GM18951 (cell line): ENCODE results near the gene CDH4.

ENCODE experiments used
- POLR2A ChIP-seq: IDR thresholded peaks from 4 replicates; pipeline ENCODE4 v1.6.1; 2011; ENCODE audit warnings: mild to moderate bottlenecking; ENCODE audit not compliant: insufficient read length, insufficient read depth; ENCODE audit errors: extremely low read depth
- in situ Hi-C: fragments of 300-500 bp; cut with MboI; formaldehyde crosslinking; loops from one replicate; pipeline ENCODE4 v1.12.0; 2022; ENCODE audit warnings: low sequenced_read_pairs, mixed read lengths, inconsistent platforms; ENCODE audit not compliant: unreplicated experiment

Gene CDH4

DNA sequence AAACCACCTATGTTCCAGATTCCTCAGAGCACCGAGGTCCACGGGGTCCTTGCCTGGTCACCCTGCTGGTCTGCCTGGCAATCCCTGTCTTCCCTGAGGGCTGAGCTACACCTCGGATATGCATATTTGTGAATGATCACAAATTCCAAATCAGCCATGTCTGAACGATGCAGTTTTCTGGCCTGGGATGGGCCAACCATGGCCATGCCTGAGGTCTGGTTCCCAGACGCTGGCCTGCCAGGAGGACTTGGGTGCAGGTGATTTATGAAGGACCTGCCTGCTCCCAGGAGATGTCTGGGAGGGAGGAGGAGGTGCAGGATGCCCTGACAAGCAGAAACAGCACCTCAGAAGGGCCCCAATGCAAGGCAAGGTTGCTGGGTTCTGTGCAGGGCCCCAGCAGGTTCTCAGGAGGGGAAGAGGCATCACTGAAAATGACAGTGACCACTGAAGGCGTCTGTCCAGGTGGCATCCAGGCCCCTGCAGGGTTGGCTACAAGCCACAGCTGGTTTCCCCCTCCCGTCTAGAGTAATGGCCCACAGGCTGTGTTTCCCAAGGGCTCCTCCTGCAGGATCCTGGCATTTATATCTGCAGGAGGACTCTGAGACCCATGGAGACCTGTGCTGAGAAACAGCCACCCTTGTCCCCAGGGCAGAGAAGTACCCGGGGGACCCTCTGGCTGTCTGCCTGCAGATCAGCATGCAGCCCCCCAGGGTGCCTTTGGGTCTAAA lies 608.4 kb downstream of the CDH4 start:
- TF ChIP-seq POLR2A, result no peak
- in situ Hi-C loops, result no loop called here

- no peak for TF ChIP-seq POLR2A
- in situ Hi-C loops, result no loop called here
Measured at GRCh38 chr20:61861054-61861841, 609.2 kb downstream of the CDH4 start.

GRCh38 chr20:61861858-61862257 lies 609.8 kb downstream of the CDH4 start:
- in situ Hi-C loops, result no loop called here
- TF ChIP-seq POLR2A, result no peak

DNA sequence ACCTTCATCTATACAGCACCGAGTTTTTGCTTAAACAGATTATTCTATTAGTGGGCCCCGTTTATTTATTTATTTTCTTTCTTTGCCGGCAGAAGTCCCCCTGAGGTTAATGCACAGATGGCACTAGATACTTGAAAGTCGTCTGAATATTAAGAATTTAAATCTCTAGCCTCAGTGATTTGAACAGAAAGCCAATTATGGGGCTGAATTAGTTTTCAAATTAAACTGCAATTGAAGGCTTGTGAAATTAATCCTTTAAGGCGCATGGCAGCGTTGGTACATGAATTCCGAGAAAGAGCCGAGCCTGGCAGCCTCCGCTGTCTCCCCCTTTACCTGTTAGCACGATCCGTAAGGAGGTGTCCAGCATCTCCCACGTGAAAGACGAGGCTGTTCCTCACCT lies 610.8 kb downstream of the CDH4 start:
- TF ChIP-seq POLR2A, result no peak
- in situ Hi-C loops, result no loop called here

GRCh38 chr20:61864481-61864880 lies 612.4 kb downstream of the CDH4 start:
- TF ChIP-seq POLR2A, result no peak
- in situ Hi-C loops, result no loop called here

GRCh38 chr20:61865353-61865752 lies 613.3 kb downstream of the CDH4 start:
- in situ Hi-C loops, result no loop called here

GRCh38 chr20:61866165-61866564 lies 614.1 kb downstream of the CDH4 start:
- in situ Hi-C loops, result no loop called here
- TF ChIP-seq POLR2A, result no peak

More at GRCh38 chr20:61865353-61865752, 613.3 kb downstream of the CDH4 start:
- TF ChIP-seq POLR2A, result no peak

- no peak for TF ChIP-seq POLR2A
- in situ Hi-C loops, result no loop called here
Measured at GRCh38 chr20:61868006-61868405, 615.9 kb downstream of the CDH4 start.

DNA sequence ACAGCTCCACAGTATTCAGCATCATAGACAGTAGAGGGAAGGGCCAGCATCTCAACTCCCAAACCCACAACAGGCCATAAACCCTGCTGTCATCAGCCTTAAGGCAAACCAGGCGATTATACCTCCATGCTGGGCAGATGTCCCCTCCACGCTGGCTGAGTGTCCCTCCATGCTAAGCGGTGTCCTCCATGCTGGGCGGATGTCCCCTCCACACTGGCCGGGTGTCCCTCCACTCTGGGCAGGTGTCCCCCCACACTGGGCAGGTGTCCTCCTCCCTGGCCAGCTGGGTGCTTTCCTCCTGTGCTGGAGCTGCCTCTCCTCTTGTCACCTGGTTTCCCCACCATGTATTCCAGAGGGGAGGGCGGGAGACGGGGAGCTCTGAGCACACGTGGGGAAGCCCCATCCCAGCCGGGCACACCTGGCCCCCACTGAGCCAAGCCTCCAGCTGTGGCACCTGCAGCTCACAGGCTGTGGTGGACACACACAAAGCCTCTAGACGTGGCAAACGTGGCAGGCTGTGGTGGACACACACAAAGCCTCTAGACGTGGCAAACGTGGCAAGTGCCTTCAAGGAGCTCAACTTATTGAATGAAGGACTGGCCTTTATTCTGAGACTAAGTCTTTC lies 616.5 kb downstream of the CDH4 start:
- no peak for TF ChIP-seq POLR2A
- in situ Hi-C loops, result no loop called here

- TF ChIP-seq POLR2A, result no peak
- in situ Hi-C loops, result no loop called here
Measured at GRCh38 chr20:61869750-61870507, 617.9 kb downstream of the CDH4 start.

DNA sequence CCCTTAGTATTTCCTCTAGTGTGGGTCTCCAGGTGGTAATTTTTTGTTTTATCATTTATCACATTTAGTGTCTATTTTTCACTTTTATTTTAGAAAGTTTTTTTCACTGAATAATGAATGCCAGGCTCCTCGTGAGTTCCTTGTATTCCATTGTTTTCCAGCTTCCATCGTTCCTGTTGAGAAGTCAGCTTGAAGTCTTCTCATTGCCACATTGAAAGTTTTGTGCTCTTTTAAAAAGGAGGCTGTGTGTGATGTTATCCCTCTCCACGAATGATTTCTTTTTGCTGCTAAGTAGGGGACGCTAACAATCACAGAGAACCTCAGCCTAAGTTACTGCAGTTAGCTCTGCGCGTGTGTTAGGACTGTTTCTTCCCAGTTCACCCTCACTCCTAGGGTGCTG lies 619.1 kb downstream of the CDH4 start:
- in situ Hi-C loops, result no loop called here
- TF ChIP-seq POLR2A, result no peak

DNA sequence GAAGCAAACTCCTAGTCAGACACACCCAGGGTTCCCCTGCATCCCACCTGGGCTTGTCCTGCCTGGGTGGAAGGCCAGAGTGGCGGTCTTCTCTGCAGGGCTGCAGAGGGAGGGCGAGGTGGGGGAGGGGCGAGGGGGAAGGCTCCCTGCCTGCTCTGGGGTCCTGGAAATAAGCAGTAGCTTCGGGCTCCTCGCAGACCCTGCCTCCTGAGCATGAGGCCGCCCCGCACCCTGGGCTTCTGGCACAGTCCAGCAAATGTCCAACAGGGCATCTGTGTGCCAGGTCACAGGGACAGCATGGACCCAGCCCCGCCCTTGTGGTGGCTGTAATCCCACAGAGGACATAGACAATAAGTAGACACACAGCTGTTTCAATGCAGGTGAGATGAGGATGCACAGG lies 619.9 kb downstream of the CDH4 start:
- in situ Hi-C loops, result no loop called here

DNA sequence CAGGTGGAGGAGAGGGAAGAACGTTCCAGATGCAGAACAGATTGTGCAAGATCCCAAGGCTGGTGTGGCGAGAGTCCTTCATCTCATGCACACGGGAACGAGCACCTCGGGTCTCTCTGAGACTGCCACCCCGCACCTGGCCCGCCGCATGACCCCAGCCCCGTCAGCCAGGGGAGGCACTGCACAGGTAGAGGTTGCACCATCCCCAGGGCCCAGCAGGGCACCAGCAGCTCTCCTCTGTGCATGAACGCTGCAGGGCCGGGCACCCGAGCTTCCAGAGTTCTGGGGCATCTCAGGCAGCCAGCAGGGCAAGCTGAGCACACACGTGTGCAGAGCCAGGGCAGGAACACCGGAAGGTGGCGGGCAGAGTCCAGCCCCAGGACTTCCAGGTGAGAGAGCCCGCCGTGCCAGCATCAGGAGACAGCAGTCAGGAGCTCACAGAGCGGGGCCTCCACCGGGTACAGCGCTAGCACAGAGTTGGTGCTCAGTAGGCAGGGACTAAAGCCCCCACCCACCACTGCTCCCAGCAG lies 620.4 kb downstream of the CDH4 start:
- TF ChIP-seq POLR2A, result no peak
- in situ Hi-C loops, result no loop called here

More for the DNA sequence above, 619.9 kb downstream of the CDH4 start:
- TF ChIP-seq POLR2A, result no peak
